Stimulated activated CD8-positive, alpha-beta memory T cell treated with anti-CD3 and anti-CD28 coated beads, Interleukin-7, amount 100 ng/mL, for 4 hours (primary cell): ENCODE data around the gene GRPEL2.

ENCODE experiments used
- DNase-seq, 2 donors: peaks; one replicate each; pipeline ENCODE4 v3.0.0-alpha.2; 2020; ENCODE audit warnings: low read depth in 2 of 2

Gene GRPEL2

DNA sequence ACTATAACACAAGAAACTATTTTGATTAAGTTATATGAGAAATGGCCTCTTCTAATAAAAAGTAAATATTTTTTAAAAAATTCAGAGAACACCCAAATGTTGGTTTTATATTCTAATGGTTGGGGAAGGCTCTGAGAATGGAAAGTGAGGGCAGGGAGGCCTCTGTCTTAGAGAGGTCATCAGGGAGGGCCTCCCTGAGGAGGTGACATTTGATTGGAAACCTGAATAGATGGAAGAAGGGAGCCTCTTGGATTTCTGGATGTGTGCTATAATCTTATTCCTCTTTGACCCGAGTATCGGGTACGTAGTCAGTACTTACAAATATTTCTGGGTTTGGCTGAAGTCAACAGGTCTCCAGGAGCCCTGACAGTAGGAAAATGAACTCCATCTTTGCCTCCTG, 26.1 kb upstream of the GRPEL2 start:
- DNase-seq, result no peak

- DNase-seq, result no peak
These were observed 24.4 kb upstream of the GRPEL2 start for GRCh38 chr5:149320791-149321330.

DNA sequence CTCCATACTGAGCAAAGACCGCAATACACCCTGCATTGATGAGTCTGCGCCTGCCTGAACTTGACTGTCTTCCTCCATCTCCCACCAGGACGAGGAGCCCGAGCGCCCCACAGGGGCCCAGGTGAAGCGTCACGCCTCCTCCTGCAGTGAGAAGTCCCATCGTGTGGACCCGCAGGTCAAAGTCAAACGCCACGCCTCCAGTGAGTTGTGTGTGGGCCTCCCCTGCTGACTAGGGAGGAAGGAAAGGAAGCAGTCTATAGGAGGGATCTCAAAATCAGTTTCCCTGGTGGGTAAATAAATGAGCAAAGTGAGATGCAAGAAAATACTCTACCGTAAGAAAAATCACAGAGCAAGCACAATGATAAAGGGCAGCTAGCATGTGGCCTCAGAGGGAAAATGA, 22.8 kb upstream of the GRPEL2 start:
- no peak for DNase-seq

GRCh38 chr5:149323210-149323609, 22.1 kb upstream of the GRPEL2 start:
- DNase-seq, result no peak

DNA sequence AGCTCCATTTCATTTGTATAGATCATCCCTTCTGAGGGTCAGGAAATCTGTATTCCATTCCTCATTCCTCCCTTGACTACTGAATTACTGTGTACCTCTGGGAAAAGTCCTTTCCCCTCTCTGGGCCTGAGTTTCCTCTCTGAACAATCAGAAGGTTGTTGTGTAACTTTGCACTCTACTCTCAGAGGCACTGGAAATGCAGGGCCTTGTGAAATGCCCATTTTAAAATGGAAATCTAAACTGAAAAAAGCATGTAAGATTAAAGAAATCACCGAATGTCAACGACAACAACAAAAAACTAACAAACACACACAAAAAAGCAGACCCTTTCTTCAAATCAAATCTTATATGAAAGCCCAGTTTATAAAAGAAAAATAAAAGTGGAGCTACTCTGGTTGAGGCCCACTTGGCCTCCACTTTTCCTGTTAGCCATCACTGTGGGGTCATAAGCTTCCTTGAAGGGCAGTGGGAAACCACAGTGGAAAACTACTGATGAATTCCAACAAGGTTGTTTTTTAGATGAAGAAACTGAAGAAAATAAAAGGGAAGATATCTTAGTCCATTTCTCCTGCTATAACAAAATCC, 21.6 kb upstream of the GRPEL2 start:
- DNase-seq, result no peak

GRCh38 chr5:149324641-149325040, 20.7 kb upstream of the GRPEL2 start:
- no peak for DNase-seq

DNA sequence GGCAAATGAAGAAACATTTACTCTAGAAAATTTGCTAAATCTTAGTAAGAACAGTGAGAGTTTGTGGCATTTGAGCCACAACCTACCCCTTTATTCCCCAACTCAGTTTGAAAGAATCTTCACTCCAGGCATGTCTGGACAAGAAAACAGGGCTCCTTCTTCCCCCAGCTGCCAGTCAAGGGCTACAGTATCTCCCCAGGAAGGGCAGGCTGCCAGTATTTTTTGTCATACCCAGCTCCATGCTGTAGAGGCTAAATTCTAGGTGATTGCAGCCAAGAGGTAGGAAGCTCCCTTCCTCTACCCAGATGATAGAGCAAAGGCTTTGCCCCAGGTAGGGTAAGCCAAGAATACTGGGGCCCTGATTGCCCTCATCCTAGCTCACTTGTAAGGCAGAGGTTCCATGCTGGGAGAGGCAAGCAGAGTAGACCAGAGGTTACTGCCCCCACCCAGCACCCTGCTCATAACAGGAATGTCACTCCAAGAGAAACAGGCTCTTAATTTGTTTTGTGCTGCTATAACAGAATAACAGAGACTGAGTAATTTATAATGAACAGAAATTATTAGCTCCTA, 20.0 kb upstream of the GRPEL2 start:
- no peak for DNase-seq

DNA sequence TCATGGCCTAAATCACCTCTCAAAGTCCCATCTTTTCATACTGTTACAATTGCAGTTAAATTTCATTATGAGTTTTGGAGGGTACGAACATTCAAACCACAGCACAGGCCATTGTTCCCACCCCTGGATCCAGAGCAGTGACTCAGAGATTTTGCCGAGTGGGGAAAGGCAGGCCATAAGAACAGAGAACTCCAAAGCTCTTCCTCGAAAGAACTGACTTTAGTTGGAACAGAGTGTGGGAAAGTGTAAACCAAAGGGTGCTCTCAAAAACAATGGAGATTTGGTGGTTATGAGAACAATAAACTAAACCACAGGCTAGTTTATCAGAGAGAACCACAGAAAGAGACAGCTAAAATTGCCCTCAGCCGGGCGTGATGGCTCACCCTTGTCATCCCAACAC, 19.4 kb upstream of the GRPEL2 start:
- DNase-seq, result no peak

GRCh38 chr5:149326611-149327010, 18.7 kb upstream of the GRPEL2 start:
- no peak for DNase-seq

DNA sequence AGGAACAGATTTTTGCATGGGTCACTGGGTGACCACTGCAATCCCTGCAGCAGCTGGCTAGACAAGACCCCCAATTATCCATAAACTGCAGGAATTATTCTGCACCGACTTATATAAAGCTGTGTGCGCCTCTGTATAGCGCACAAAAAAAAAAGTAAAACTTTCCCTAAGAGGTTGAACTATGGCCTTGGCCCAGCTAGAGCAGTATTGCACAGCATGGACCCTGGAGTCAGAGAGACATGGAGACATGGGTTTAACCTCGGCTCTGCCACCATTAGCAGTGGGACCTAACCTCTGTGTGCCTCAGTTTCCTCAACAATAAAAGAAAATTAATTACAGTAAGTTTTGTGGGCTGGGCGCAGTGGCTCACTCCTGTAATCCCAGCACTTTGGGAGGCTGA, 17.1 kb upstream of the GRPEL2 start:
- DNase-seq, result no peak

DNA sequence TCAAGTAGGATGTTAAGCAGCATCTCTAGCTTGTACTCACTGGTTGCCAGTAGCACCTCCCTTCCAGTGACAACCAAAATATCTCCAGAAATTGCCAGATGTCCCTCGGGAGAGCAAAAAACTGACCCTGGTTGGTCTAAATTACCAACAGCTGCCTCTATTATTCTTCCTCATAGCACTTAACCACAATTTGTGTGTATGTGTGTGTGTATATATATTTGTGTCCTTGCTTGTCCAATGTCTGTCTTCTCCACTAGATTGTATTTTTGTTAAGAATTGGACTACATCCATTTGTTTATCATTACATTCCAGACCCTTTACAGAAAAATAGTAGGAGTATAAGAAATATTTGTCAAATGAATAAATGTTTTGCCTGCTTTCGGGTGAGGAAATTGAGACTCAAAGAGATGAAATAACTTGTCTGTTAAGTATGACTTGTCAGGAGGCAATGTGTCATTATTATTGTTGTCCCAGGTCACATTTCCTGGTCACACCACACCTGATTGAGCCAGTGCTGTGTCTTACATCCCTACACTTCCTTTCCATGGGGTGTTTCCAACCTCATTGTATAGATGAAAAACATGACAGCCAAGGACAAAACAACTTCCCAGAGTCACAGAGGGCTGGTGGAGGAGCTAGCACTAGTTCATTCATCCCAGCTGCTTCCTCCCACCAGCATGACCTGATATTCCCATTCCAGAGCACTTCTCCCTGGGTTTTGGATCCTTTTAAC, 11.4 kb upstream of the GRPEL2 start:
- DNase-seq, result no peak

DNA sequence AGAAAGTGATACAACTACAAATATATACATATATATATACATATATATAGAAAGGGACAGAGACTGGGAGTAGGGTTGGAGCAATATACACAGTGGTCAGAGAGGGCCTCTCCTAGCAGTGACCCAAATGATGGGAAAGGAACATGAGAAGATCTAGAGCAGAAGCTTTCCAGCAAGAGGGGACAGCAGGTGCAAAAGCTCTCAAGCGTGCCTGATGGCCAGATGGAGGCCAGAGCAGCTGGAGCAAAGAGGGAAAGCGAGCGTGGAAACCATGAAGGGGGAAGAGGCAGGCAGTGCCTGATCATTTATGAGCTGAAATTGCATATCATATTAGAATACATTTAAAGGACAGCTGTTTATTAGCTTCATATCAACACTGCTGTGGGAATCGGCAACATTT, 7.6 kb upstream of the GRPEL2 start:
- DNase-seq, result no peak

DNA sequence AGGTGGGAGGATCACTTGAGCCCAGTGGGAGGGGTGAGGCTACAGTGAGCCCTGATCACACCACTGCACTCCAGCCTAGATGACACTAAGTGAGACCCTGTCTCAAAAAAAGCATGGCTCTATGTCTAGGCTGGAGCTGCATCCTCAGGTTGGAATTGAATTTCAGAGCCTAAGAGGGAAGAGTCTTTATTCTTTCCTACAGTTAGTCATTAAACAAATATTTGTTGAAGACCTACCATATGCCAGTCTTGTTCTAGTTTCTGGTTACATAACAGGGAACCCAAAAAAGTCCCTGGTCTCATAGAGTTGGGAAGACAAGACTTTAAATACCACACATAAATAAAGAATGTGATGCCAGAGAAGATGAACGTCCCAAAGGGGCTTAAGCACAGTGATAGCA, 6.9 kb upstream of the GRPEL2 start:
- DNase-seq, result no peak

- DNase-seq, result no peak
These were observed 4.4 kb upstream of the GRPEL2 start for GRCh38 chr5:149340920-149341319.

- DNase-seq, result no peak
These were observed 3.4 kb upstream of the GRPEL2 start for GRCh38 chr5:149341876-149342275.

DNA sequence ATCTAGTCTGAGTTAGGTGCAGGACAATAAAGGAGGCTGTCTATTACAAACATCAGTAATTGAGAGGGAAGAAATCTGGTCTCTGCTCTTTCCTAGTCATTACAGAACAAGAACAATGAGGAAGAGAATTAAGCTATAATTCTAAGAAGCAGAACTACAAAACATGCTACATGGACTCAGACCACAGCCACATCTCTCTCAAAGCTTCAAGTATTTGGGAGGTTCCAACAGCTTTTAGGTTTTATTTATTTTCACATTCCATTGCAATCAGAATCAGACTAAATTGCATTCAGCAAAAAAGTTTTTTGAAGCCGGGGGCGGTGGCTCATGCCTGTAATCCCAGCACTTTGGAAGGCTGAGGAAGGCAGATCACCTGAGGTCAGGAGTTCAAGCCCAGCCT, 1.1 kb upstream of the GRPEL2 start:
- DNase-seq, result no peak

DNA sequence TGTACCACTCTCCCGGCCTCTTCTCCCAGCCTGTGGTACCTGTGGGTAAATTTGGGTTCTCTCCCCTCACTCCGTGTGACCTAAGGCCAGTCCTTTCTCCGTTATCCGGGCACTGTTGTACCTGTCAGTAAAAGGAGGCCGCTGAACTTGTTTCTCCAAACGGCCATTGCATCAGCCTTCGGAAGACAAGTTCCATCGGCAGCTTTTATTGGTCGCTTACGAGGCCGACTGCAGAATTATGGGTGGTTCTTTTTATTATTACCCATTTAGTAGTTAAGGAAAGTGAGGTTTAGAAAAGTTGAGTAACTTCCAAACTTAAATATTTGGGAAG, 558 bp downstream of the GRPEL2 start:
- DNase-seq, result no peak

- DNase-seq, result no peak
These were observed 3.2 kb downstream of the GRPEL2 start for GRCh38 chr5:149348518-149348917.

GRCh38 chr5:149349382-149349781, 4.1 kb downstream of the GRPEL2 start:
- no peak for DNase-seq

DNA sequence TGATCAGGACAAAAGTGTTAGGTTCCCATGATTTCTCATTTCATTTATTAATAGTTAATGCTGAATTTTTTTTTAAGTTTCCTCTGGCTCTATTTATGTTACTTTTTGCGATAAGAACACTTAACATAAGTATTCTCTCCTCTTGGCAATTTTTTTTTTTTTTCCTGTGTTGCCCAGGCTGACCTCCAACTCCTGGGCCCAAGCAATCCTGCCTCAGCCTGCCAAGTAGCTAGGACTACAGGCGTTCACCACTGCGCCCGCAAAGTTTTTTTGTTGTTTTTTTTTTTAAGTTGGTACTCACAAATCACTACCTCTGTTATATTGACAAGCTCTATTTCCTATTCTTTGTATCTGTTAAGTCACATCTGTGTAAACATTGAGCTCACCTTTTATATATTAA, 6.9 kb downstream of the GRPEL2 start:
- DNase-seq, result no peak

DNA sequence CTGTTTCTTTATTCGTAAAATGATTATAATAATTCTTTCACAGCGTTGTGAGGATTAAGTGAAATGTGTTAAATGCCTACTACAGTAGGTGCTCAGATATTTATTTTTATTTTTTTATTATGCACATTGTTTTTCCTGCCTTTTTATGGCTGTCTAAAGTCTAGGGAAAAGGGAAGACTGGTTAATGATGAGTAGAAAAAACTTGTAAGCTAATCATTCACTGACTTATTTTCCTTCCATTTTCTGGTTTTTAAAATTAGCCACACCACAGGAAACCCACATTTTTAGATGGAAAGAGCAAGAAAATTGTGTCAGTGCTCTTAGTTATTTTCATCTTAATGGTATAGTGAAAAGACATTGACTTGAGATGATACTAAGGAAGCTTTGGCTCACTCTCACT, 8.6 kb downstream of the GRPEL2 start:
- no peak for DNase-seq

- DNase-seq, result no peak
These were observed 10.4 kb downstream of the GRPEL2 start for GRCh38 chr5:149355688-149356087.

DNA sequence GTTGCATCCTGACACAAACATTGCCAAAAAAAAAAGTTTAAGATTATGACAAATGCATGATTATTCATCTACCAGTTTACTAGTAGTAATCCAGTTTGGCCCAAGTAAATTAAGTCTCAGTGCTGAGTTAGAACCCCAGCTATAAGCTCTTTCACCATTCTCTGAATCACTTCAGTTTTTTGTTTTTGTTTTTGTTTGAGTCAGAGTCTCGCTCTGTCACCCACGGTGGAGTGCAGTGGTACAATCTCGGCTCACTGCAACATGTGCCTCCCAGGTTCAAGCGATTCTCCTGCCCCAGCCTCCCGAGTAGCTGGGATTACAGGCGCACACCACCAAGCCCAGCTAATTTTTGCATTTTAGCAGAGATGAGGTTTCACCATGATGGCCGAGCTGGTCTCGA, 11.1 kb downstream of the GRPEL2 start:
- no peak for DNase-seq
